HepG2 (cell line): ENCODE results near the gene XXYLT1. TPM values are rescaled to one million over a fixed set of nuclear protein-coding genes. Genes with fewer than 3 reads are reported as not detected.

Experiments used
- ADNP ChIP-seq: sonication (generic); formaldehyde crosslinking; IDR thresholded peaks from 2 replicates; pipeline ENCODE4 v1.4.0; 2020; ENCODE audit warnings: missing genetic modification reagents
- AKAP8 ChIP-seq: sonication (generic); formaldehyde crosslinking; IDR thresholded peaks from 2 replicates; pipeline ENCODE4 v1.5.1; 2020; ENCODE audit warnings: mild to moderate bottlenecking, missing genetic modification reagents
- BORCS8-MEF2B ChIP-seq: sonication (generic); formaldehyde crosslinking; IDR thresholded peaks from 2 replicates; pipeline ENCODE4 v1.8.0; 2022; ENCODE audit warnings: mild to moderate bottlenecking, missing genetic modification reagents
- CBX5 ChIP-seq: sonication (generic); formaldehyde crosslinking; IDR thresholded peaks from 2 replicates; pipeline ENCODE4 v1.4.0; 2020; ENCODE audit warnings: missing genetic modification reagents, borderline replicate concordance
- HNRNPL ChIP-seq: fragments of 200-400 bp; formaldehyde crosslinking; IDR thresholded peaks from 2 replicates; pipeline ENCODE4 v1.6.1; 2017; ENCODE audit warnings: mild to moderate bottlenecking, low read depth, low read length
- HOXA5 ChIP-seq: sonication (generic); formaldehyde crosslinking; IDR thresholded peaks from 2 replicates; pipeline ENCODE4 v1.4.0; 2020; ENCODE audit warnings: missing genetic modification reagents
- PHF8 ChIP-seq: sonication (generic); formaldehyde crosslinking; IDR thresholded peaks from 2 replicates; pipeline ENCODE4 v1.5.0; 2020; ENCODE audit warnings: missing genetic modification reagents
- RBFOX2 ChIP-seq: fragments of 200-400 bp; formaldehyde crosslinking; IDR thresholded peaks from 2 replicates; pipeline ENCODE4 v1.6.1; 2017; ENCODE audit warnings: low read depth, mild to moderate bottlenecking, low read length
- SMAD9 ChIP-seq: sonication (generic); formaldehyde crosslinking; IDR thresholded peaks from 2 replicates; pipeline ENCODE4 v1.5.1; 2020; ENCODE audit warnings: mild to moderate bottlenecking, missing genetic modification reagents
- XRCC5 ChIP-seq: fragments of 200-400 bp; formaldehyde crosslinking; optimal IDR thresholded peaks from 2 replicates; pipeline ENCODE3; 2017; ENCODE audit warnings: mild to moderate bottlenecking, low read length
- ZMYM4 ChIP-seq: sonication (generic); formaldehyde crosslinking; IDR thresholded peaks from 2 replicates; pipeline ENCODE4 v1.8.1; 2023; ENCODE audit warnings: mild to moderate bottlenecking, missing genetic modification reagents
- ZNF230 ChIP-seq: sonication (generic); formaldehyde crosslinking; IDR thresholded peaks from 2 replicates; pipeline ENCODE4 v1.4.0; 2020; ENCODE audit warnings: mild to moderate bottlenecking, missing genetic modification reagents
- ZNF777 ChIP-seq: sonication (generic); formaldehyde crosslinking; IDR thresholded peaks from 2 replicates; pipeline ENCODE4 v1.4.0; 2020; ENCODE audit warnings: missing genetic modification reagents
- ZSCAN21 ChIP-seq: sonication (generic); formaldehyde crosslinking; IDR thresholded peaks from 2 replicates; pipeline ENCODE4 v1.8.0; 2022; ENCODE audit warnings: mild to moderate bottlenecking, missing genetic modification reagents, moderate library complexity, borderline replicate concordance
- ZSCAN29 ChIP-seq: sonication (generic); formaldehyde crosslinking; conservative IDR thresholded peaks from 2 replicates; pipeline ENCODE4 v1.4.0; 2020; ENCODE audit warnings: mild to moderate bottlenecking, missing genetic modification reagents
- polyA plus RNA-seq, 8 experiments: library from polyadenylated mRNA; depleted of rRNA in 3 of 8; stranded (reverse) in 7 of 8; unstranded in 1 of 8; fragments of >200 nt; fragmentation: Illumina TruSeq in 4 of 8; extraction: Trizol in 4 of 8; gene quantifications; 2 replicates each; pipeline versions ENCODE4 v1.2.1 to v1.2.3, GENCODE V29; 2011 to 2016; ENCODE audit warnings: low read depth in 4 of 8, missing spikeins in 1 of 8, mixed read lengths in 1 of 8; ENCODE audit not compliant: insufficient read depth in 1 of 8
- total RNA-seq, 5 experiments: library from RNA; depleted of rRNA; stranded (reverse); fragments of >200 nt; fragmentation: Illumina TruSeq; extraction: Trizol; gene quantifications; 2 replicates each; pipeline ENCODE4 v1.2.3, GENCODE V29; 2016; ENCODE audit warnings: low read depth in 1 of 5
- TF ChIP-seq, protein P1 (sequence below): sonication (generic); formaldehyde crosslinking; IDR thresholded peaks from 2 replicates; pipeline ENCODE4 v1.9.0; 2022; ENCODE audit warnings: low read depth, missing genetic modification reagents
- TF ChIP-seq, protein P2 (sequence below): sonication (generic); formaldehyde crosslinking; IDR thresholded peaks from 2 replicates; pipeline ENCODE4 v1.5.1; 2020; ENCODE audit warnings: mild to moderate bottlenecking, missing genetic modification reagents
- TF ChIP-seq, protein P3 (sequence below): sonication (generic); formaldehyde crosslinking; IDR thresholded peaks from 2 replicates; pipeline ENCODE4 v1.5.0; 2020; ENCODE audit warnings: missing genetic modification reagents, mild to moderate bottlenecking, borderline replicate concordance
- TF ChIP-seq, protein P4 (sequence below): sonication (generic); formaldehyde crosslinking; IDR thresholded peaks from 2 replicates; pipeline ENCODE4 v1.4.0; 2020; ENCODE audit warnings: missing genetic modification reagents
- TF ChIP-seq, protein P5 (sequence below): sonication (generic); formaldehyde crosslinking; IDR thresholded peaks from 2 replicates; pipeline ENCODE4 v1.4.0; 2020; ENCODE audit warnings: missing genetic modification reagents, borderline replicate concordance

XXYLT1 gene
- total and polyA plus RNA-seq, 2 of the 13 experiments (the other 11 are each of a cell fraction or from before 2014, with no cell fraction given): 17.7 to 19.0 TPM

DNA sequence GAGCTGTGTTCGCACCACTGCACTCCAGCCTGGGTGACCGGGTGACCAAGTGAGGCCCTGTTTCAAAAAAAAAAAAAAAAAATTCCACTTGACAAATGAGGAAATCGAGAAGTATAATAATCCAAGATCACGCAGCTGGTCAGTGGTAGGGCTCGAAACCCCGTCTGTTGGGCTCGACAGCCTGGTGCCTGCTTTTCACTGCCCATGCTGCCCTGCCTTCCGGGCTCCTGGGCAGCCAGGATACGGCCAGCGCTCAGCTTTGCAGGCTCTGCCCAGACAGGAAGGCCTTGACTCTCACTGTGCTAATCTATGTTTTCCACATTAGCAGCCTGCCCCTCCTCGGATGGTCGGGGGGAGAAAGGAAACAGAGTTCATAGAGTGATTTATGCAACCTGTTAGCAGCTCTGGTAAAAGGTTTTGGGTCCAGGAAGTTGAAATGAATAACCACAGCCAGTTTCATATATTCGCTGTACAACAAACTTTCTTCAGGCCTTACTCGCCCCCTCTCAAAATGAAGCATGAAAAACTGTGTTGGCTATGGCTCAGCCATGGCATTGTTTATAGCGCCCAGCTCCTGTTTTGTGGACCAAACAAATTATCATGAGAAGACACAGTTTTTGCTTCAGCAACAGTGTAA, 108.8 kb downstream of the XXYLT1 start (continued):
- TF ChIP-seq, protein P1, sequence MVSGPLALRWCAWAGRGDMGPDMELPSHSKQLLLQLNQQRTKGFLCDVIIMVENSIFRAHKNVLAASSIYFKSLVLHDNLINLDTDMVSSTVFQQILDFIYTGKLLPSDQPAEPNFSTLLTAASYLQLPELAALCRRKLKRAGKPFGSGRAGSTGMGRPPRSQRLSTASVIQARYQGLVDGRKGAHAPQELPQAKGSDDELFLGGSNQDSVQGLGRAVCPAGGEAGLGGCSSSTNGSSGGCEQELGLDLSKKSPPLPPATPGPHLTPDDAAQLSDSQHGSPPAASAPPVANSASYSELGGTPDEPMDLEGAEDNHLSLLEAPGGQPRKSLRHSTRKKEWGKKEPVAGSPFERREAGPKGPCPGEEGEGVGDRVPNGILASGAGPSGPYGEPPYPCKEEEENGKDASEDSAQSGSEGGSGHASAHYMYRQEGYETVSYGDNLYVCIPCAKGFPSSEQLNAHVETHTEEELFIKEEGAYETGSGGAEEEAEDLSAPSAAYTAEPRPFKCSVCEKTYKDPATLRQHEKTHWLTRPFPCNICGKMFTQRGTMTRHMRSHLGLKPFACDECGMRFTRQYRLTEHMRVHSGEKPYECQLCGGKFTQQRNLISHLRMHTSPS: peak; percentile 99
- TF ChIP-seq ZNF777 (CRISPR knock-in tag) (peak; percentile 19; the same call in 1 of the 2 replicates), SMAD9 (CRISPR knock-in tag) (no peak), ZNF230 (CRISPR knock-in tag) (0 out of 2 replicates have a peak, but pooled peaks have one; percentile 38), ADNP (CRISPR knock-in tag) (no peak), PHF8 (CRISPR knock-in tag) (peak; percentile 65), CBX5 (peak; percentile 82; the same call in 1 of the 2 replicates), ZMYM4 (peak; percentile 72), XRCC5 (no peak), AKAP8 (no peak), BORCS8-MEF2B (CRISPR knock-in tag) (0 out of 2 replicates have a peak, but pooled peaks have one; percentile 43), HNRNPL (peak; percentile 91), ZSCAN21 (CRISPR knock-in tag) (peak; percentile 81; the same call in 1 of the 2 replicates), HOXA5 (CRISPR knock-in tag) (peak; percentile 95), ZSCAN29 (CRISPR knock-in tag) (no peak), RBFOX2 (0 out of 2 replicates have a peak, but pooled peaks have one; percentile 4)
- TF ChIP-seq, protein P2, sequence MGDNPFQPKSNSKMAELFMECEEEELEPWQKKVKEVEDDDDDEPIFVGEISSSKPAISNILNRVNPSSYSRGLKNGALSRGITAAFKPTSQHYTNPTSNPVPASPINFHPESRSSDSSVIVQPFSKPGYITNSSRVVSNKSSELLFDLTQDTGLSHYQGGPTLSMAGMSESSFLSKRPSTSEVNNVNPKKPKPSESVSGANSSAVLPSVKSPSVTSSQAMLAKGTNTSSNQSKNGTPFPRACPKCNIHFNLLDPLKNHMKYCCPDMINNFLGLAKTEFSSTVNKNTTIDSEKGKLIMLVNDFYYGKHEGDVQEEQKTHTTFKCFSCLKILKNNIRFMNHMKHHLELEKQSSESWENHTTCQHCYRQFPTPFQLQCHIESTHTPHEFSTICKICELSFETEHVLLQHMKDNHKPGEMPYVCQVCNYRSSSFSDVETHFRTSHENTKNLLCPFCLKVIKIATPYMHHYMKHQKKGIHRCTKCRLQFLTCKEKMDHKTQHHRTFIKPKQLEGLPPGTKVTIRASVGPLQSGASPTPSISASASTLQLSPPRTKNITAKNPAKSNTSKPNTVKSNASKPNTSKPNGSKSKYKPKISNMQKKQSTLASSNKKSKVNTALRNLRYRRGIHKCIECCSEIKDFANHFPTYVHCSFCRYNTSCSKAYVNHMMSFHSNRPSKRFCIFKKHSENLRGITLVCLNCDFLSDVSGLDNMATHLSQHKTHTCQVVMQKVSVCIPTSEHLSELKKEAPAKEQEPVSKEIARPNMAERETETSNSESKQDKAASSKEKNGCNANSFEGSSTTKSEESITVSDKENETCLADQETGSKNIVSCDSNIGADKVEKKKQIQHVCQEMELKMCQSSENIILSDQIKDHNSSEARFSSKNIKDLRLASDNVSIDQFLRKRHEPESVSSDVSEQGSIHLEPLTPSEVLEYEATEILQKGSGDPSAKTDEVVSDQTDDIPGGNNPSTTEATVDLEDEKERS (CRISPR knock-in tag): peak; percentile 60; the same call in 1 of the 2 replicates
- TF ChIP-seq, protein P3, sequence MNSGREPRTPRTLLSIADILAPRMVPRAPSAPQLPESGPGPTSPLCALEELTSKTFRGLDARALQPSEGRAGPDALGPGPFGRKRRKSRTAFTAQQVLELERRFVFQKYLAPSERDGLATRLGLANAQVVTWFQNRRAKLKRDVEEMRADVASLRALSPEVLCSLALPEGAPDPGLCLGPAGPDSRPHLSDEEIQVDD: no peak
- TF ChIP-seq, protein P4, sequence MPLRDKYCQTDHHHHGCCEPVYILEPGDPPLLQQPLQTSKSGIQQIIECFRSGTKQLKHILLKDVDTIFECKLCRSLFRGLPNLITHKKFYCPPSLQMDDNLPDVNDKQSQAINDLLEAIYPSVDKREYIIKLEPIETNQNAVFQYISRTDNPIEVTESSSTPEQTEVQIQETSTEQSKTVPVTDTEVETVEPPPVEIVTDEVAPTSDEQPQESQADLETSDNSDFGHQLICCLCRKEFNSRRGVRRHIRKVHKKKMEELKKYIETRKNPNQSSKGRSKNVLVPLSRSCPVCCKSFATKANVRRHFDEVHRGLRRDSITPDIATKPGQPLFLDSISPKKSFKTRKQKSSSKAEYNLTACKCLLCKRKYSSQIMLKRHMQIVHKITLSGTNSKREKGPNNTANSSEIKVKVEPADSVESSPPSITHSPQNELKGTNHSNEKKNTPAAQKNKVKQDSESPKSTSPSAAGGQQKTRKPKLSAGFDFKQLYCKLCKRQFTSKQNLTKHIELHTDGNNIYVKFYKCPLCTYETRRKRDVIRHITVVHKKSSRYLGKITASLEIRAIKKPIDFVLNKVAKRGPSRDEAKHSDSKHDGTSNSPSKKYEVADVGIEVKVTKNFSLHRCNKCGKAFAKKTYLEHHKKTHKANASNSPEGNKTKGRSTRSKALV (CRISPR knock-in tag): peak; percentile 77
- TF ChIP-seq, protein P5, sequence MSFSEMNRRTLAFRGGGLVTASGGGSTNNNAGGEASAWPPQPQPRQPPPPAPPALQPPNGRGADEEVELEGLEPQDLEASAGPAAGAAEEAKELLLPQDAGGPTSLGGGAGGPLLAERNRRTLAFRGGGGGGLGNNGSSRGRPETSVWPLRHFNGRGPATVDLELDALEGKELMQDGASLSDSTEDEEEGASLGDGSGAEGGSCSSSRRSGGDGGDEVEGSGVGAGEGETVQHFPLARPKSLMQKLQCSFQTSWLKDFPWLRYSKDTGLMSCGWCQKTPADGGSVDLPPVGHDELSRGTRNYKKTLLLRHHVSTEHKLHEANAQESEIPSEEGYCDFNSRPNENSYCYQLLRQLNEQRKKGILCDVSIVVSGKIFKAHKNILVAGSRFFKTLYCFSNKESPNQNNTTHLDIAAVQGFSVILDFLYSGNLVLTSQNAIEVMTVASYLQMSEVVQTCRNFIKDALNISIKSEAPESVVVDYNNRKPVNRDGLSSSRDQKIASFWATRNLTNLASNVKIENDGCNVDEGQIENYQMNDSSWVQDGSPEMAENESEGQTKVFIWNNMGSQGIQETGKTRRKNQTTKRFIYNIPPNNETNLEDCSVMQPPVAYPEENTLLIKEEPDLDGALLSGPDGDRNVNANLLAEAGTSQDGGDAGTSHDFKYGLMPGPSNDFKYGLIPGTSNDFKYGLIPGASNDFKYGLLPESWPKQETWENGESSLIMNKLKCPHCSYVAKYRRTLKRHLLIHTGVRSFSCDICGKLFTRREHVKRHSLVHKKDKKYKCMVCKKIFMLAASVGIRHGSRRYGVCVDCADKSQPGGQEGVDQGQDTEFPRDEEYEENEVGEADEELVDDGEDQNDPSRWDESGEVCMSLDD (CRISPR knock-in tag): peak; percentile 35; the same call in 1 of the 2 replicates
